Measurements from ENCODE around the gene FAM111B.
"Not testable (repeated sequence)": the region's sequence is repeated elsewhere in the genome, so short reads cannot be mapped to it uniquely, and the experiment has no call there.

The FAM111B gene, protein sequence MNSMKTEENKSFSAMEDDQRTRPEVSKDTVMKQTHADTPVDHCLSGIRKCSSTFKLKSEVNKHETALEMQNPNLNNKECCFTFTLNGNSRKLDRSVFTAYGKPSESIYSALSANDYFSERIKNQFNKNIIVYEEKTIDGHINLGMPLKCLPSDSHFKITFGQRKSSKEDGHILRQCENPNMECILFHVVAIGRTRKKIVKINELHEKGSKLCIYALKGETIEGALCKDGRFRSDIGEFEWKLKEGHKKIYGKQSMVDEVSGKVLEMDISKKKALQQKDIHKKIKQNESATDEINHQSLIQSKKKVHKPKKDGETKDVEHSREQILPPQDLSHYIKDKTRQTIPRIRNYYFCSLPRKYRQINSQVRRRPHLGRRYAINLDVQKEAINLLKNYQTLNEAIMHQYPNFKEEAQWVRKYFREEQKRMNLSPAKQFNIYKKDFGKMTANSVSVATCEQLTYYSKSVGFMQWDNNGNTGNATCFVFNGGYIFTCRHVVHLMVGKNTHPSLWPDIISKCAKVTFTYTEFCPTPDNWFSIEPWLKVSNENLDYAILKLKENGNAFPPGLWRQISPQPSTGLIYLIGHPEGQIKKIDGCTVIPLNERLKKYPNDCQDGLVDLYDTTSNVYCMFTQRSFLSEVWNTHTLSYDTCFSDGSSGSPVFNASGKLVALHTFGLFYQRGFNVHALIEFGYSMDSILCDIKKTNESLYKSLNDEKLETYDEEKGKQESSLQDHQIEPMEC

DNA sequence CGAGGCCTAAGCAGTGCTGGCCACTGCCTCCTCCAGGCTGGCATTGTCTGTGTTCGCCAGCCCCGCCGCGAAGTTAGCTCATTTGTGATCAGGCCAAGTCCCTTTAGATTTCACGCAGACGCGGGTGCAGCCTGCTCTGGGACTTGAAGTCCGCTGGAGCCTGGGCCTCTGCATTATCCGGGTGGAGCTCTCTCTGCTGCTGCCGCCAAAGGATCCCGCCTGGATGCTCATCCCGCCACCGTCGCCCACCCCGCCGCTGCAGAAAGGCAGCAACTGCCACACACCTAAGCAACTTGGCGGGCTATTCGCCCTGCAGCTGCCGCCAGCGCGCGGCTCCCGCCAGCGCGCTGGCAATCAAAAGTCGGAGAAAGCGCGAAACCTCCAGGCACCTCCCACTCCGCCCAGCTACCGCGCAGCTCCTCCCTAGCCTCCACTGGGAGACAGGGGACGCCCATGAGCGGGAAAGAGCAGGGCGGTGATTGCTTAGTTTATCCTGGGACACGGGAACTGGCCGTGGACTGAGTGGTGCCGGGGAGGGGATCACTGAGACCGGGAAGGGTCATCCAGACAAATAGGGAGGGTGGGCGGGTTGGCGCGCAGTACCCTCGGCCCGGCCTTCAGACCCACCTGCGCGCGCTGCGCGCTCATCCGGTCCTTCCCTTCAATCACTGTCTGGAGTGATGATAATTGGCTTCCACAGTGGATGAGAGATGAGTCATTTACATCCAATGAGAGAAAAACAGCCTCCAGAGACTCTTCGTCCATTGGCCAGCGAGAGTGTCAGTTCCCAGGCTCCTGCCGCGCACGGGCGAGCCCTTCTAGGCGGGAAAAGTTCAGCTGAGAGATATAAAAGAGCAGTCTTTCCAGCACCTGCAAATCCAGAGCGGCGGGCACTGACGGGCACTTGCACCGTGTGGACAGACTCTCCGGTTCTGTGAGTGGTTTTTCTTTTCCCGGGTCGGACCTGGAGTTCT is at the start of gene FAM111B:
Gene FAM111B, plus strand, starts transcription at position 875 of the 974 bp plus-strand sequence. CDS start 2,389 bp downstream, outside the sequence.
- DNase-seq = peak; percentile 53

DNA sequence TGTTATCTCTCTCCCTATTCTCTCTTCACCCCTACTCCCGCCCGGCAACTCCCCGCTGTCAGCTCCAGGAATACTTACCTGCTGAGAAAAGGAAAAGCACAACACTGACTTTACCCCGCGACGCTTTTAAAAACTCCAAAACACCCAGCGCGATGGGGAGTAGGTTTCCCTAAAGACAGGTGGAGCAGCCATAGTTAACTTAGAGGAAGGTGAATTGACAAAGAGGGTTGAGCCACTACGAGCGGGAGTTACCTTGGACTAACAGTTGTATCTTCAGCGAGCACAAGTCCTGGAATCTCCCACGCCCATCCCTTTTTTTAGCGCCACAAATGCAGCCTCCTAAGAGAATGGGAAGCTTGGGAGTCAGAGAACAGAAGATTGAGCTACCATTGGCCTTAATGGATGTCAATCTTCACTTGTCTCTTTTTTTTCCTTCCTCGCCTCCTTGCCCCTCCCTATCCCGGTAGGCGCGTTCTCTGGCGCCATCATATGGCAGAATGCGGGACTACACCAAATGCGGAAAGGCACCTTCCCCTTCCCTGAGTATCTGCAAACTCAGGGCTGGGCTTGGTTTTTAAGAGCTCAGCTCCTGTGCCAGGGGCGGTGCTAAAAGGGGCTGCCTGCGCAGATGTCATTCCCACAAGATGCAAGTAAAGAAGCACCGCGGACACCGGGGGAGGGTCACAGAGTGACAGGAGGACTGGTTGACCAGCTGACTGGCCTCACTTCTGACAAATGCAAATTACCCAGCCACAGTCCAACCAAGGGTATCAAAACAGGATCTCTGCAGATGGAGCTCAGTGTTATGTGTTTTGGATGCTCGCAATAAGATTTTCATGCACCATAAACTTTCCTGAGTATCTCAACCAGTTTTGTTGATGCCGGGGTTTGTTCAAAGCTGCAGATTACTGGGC is 48.7 kb upstream of the FAM111B start:
- peak; percentile 80 for DNase-seq

DNA sequence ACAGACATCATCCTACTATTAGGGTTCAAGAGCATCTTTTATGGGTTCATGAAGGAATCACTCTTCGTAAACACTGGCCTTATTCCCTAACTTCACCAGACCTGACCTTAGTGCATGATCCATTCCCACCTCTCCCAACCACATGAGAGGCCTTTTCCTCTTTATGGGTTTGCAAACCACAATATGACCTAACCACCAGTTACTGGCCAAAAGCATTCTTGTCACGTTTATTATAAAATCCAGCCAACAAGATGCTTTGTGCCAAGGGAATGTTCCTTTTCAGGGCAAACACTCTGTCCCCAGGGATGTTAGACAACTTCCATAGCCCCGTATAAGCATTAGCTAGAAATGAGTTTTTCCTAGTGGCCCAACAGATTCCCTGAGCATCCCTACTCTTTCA is 46.9 kb upstream of the FAM111B start:
- not testable (repeated sequence) for DNase-seq

DNA sequence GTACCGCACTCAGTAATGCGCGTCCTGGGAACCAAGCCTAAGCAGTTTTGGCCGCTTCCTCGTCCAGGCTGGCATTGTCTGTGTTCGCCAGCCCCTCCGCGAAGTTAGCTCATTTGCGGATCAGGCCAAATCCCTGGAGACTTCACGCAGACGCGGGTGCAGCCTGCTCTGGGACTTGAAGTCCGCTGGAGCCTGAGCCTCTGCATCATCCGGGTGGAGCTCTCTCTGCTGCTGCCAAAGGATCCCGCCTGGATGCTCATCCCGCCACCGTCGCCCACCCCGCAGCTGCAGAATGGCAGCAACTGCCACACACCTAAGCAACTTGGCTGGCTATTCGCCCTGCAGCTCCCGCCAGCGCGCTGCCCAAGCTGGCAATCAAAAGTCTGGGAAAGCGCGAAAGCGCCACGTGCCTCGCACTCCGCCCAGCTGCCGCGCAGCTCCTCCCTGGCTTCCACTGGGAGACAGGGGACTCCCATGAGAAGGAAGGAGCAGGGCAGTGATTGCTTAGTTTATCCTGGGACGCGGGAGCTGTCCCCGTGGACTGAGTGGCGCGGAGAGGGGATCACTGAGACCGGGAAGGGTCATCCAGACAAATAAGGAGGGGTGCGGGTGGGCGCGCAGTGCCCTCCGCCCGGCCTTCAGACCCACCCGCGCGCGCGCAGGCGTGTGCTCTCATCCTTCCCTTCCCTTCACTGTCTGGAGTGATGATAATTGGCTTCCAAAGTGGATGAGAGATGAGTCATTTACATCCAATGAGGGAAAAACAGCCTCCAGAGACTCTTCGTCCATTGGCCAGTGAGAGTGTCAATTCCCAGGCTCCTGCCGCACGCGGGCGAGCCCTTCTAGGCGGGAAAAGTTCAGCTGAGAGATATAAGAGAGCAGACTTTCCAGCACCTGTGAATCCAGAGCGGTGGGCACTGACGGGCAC is 44.2 kb upstream of the FAM111B start:
- DNase-seq = no peak

DNA sequence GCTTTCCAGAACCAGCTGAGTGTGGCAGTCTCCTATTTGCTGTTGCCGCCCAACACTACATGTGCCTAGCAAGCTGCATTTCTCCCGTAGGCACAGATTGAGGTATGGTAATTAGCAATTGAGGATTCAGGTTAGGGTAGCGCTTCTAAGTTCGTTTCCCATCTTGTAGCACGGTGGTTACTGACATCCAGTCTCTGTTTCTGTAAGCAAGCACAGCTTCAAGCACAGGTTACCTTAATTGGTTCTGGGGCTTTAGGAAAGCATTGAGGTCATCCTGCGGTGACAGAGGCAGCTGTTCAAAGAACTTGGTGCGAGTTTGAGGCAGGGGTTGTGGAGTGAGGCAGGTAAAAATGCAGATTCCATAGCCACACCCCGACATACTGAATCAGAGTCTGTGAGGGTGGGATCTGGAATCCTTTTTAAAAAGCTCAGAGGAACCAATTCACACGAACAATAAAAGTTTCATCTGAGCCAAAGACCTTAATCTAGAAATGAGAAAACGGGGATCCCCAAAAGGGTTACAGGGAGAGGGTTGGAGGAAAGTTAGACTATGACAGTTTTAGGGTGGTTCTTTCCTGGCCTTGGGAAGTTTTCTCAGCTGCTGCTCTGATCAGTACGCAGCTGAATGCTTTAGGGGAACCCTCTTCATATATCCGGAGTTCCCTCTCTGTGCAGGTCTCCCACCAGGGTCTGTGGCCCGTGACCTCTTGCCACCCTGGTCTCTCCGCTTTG is 42.9 kb upstream of the FAM111B start:
- DNase-seq = not testable (repeated sequence)

DNA sequence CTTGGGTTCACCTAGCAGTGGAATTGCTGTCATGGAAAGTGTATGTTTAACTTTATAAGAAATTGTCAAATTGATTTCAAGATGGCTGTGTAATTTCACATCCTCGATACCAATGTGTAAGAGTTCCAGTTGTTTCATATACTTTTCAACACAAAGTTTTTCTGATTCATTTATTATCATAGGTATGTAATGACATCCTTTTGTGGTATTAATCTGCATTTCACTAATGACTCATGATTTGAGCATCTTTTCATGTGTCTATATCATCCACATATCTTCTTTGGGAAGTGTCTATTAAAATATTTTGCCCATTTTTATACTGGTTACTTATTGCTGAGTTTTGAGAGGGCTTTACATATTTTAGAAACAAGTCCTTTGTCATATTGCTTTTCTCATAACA is 38.0 kb upstream of the FAM111B start:
- no peak for DNase-seq

DNA sequence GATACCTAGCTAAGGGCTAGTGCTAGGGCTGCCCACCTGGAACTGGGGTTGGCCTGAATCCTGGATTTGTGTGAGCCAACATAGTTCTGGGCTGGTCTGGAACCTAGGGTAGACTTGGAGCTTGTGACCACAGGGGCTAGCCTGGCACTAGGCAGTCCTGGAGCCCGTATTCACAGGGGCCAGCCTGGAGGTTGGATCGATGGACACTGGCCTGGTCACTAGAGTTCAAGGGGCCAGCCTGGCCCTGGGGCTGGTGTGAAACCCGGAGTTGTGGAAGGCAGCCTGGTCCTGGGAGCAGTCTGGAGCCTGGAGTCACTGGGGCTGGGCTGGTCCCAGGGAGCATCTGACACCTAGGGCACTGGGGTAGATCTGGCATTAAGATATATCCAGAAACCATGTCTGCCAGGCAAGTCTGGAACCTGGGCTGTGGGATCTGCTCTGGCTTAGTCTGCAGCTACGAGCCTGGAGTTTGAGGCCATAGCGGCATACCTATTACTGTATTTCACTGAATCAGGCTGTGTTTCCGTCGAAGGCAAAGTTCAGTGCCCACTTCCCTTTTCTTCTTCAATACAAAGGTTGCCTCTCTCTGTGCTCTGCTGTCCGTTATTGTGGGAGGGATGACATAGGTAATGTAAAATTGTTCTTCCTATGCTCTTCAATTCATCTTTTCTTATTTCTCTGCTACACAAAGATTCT is 30.0 kb upstream of the FAM111B start:
- DNase-seq = peak; percentile 13

DNA sequence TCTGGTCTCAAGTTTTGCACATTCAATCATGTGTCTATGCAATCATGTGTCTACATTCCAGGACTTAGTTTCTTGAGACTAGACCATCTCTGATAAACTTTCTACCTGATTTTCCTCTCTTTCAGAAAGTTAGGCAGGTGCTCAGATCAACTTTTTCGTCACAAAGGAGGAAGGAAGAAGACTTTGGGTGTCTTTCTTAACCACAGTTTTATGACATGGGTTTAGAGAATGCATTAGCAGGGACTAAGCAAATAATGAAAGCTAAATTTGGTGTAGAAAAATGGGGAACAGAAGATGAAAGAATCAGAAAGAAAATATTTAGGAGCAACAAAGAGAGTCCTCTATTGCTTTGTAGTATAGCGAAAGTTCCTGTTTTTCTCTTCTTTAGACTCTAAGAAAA is 28.6 kb upstream of the FAM111B start:
- DNase-seq = no peak

DNA sequence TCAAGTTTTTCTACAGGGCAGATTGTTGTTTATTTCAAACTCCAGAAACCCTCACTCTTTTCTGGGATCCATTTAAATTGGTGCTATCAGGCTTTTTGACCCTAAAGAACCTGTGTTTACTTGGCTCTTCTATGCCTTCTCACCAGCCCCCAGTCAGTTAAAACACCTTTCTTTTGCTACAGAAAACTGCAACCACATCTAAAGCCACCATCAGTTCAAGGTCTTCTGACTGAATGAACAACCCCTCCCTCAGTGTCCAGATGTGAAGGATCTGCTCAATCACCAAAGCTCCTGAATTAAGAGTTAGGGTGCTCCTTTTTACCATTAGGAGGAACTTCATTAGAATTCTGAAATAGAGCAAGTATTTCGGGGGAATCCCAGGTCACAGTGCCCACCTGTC is 28.0 kb upstream of the FAM111B start:
- DNase-seq = no peak

DNA sequence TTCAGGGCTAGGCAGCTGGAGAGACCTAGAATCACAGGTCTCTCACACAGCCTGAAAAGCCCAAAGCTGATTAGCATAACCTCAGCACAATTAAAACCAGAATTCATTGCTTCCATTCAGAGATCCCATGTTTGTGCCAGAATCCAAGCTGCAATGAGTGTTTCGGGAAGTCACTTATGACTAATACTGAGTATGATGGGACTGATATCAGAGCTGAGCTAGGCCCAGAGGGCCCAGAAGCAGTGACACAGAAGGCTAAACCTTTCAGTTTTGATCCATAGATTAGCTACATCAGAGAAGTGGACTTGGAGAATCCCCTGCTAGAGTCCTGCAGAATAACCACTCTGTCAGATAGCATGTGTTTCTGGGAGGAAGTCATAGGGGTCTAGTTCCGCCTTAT is 26.6 kb upstream of the FAM111B start:
- DNase-seq = not testable (repeated sequence)

DNA sequence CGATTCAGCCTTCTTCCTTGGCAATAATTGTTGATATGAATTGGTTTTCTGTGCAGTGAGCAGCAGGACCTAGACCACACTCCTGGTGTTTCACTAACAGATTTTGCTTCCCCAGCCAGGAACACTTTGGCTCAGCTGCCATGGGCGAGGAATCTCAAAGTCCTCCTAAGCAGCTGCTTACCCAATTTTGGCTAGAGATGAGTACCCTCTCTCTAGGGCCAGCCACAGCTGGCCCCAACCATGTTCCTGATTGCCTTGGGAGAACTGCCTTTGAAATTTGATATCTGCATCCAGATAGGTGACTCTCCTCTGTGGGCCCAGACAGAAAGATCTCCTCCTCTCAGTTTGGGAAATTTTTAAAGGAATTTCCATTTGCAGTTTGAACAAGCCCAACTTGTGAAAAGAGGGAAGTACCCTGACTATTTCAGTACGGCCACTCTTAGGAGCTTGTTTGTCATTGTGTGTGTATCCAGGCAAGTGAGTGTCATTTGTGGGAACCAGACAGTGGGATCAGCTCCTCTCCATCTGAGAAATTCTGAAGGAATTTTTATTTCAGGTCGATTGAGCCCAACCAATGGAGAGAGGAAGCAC is 25.5 kb upstream of the FAM111B start:
- not testable (repeated sequence) for DNase-seq

DNA sequence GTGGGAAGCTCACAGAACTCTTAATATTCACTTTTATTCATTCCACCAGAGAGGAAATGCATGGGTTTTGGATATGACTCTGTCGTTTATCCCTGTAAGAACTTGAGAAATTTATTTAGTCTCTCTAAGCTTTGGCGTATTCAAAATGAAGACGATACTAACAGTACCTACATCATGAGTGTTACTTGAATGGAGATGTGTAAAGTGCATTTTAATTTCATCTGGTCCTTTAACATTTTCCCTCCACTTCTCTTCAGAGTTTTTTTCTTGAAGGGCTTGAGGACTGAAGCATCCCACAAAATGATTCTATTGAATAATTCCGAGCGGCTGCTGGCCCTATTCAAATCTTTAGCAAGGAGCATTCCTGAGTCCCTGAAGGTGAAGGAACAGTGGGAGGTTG is 21.0 kb upstream of the FAM111B start, which contains the start of gene GLYATL1B:
Gene GLYATL1B, plus strand, starts transcription at position 301 of the 400 bp plus-strand sequence. Its CDS starts 0 bp downstream, at position 301.
- not testable (repeated sequence) for DNase-seq

DNA sequence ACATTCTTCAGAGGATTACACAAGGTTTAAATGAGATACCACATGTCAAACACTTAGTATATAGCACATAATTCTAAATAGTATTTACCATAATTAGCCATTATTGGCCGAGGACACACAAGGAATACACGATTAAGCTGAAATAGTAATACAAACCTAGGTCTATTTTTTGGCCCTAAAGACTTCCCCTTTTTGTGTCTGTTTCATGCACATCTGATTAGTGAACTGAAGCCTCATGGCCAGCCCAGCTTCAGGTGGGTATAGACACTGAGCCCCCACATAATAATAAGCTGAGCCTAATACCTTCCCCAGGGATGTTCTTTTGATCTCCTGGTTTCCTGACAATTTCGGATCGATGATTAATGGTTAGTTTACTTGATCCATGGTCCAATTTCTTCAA is 18.9 kb upstream of the FAM111B start:
- DNase-seq = no peak

DNA sequence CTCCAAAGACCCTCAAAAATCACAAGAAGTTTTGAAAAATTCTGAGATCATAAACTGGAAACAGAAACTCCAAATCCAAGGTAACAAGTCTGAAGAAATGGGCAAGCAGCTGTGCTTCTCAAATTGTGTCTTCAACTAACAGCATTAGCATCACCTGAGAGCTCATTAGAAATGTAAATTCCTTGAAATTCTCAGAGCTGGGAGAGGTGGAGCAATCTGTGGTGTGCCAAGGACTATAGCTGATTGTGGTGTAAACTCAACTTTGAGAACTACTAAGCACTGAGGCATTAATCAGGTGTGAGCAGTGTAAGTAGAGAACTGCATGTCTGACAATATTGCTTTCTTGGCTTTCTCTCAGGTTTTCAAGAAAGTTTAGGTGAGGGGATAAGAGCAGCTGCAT is 13.5 kb upstream of the FAM111B start:
- DNase-seq = not testable (repeated sequence)

DNA sequence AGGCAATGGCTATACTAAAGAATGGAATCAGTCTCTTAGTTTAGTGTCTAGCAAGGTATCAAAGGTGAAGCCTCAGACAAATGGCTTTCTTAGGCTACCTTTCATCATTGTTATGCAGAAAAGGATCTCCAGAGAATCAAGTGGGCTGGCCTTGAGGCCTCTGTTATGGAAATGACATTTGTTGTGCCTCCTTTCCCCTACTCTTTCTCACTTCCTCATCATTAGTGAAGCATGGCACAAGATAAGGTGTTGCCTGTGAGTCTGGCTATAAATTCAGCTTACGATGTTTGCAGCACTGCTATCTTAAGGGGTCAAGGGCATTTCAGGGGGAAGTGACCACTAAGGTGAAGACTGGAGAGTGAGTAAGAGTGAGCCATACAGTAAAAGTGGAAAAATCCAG is 11.8 kb upstream of the FAM111B start:
- not testable (repeated sequence) for DNase-seq

DNA sequence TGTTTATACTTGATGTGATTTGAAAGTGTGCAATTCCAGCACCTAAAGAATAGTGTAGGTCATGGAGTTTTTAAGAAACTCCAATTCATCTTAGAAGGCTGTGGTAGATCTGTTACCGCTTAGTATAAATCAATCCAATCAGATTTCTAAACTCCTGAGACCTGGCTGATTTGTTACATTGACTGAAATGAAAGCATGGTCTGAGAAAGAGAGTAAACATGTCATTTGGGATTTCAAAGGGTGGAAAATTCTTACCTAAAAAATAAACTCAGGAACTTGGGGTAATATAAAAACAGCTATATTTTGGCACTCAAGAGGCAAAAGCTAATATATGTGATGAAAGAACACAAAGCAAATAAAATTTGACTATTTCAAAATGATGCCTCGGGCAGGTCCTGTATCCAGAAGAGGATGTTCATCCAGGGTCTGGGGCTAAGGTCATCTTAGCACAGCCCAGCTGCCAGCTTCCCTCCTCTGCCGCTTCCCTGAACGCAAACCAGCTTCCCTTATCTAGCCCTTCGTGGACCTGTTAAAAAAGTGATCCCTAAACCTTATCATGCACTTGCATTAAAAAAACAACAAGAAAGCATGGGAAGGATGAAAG is 11.0 kb upstream of the FAM111B start:
- not testable (repeated sequence) for DNase-seq

DNA sequence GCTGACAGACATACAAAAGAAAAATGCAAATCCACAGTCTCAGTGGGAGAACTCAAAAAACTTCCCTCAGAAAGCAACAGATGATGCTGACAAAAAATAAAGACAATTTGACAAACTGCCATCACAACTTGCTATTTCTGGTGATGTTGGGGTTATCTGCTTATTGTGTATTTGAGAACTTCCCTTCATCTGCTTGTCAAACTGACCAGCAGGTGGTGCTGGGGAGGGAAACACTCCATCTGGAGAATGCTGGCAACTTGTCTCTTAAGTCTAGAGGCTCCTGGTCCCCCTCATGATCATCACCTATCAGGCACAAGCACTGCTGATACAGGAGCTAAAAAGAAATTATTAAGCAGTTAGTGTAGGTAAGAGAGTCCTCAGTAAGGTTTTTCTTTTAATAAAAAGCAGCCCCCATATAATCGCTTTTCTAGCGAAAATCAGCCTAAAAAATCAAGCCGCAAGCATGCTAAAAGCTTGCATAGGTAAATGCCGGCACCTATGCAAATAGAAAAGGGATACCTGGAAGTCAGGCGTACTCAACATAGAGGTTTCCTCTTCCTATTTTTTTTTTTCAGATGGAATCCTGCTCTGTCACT is 9.8 kb upstream of the FAM111B start:
- peak; percentile 64 for DNase-seq

DNA sequence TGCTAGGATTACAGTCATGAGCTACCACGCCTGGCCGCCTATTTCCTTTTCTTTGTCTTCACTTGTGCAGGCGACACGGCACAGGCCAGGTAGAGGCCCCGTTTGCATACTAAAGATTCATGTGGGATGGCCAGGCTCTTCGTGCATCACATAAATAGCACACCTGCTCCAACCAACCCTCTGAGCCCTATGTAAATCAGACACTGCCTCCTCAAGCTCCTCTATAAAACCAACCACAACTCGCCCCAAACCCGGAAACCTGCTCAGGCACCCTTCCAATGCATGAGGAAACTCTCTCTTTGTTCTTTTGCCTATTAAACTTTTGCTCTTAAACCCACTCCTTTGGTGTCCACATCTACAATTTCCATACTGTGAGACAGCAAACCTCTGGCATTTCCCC is 9.1 kb upstream of the FAM111B start:
- DNase-seq = peak; percentile 6

All from CD4-positive, alpha-beta T cell treated with Interferon gamma for 1 hour (primary cell).